ENCODE measurements around the gene NOL11.

- TF ChIP-seq CTCF (IDR thresholded peaks at IDR 0.05; ENCODE audit: insufficient read depth, low read length, poor library complexity, severe bottlenecking) (no peak), EZH2phosphoT487 (conservative IDR thresholded peaks at IDR 0.05; ENCODE audit: low read length) (no peak)
Observed at GRCh38 chr17:67712375-67712774, 5.4 kb upstream of the NOL11 start.

Data from SU-DHL-6 (cell line).